Mesendoderm (in vitro differentiated cells): Measurements from ENCODE around the gene SUGCT.
"Not testable (repeated sequence)": the region's sequence is repeated elsewhere in the genome, so short reads cannot be mapped to it uniquely, and the experiment has no call there.

ENCODE experiments used
- DNase-seq: peaks from one replicate; pipeline ENCODE4 v3.0.0; 2013
- H2AK5ac ChIP-seq: 2 replicates; pipeline ENCODE4 v1.6.1; 2013; ENCODE audit warnings: low read length, inconsistent platforms
- H2BK120ac ChIP-seq: 2 replicates; pipeline ENCODE4 v1.6.1; 2013; ENCODE audit warnings: low read depth, mild to moderate bottlenecking, low read length, moderate library complexity, mixed read lengths
- H2BK15ac ChIP-seq: replicated peaks from 2 replicates; pipeline ENCODE4 v1.6.1; 2013; ENCODE audit warnings: low read depth, mild to moderate bottlenecking, moderate library complexity
- H2BK5ac ChIP-seq: 2 replicates; pipeline ENCODE4 v1.6.1; 2013; ENCODE audit warnings: low read length, inconsistent platforms
- H3K18ac ChIP-seq: 2 replicates; pipeline ENCODE4 v1.6.1; 2013; ENCODE audit warnings: mild to moderate bottlenecking, low read length, mixed read lengths
- H3K23ac ChIP-seq: one replicate; pipeline ENCODE4 v1.6.1; 2013; ENCODE audit warnings: low read length
- H3K27ac ChIP-seq: 2 replicates; pipeline ENCODE4 v1.5.1; 2013; ENCODE audit warnings: low read depth, mild to moderate bottlenecking, inconsistent platforms, low read length, moderate library complexity
- H3K27me3 ChIP-seq: 2 replicates; pipeline ENCODE4 v1.6.1; 2013; ENCODE audit warnings: low read length, control low read depth, mild to moderate bottlenecking, inconsistent platforms; ENCODE audit not compliant: insufficient read depth, poor library complexity
- H3K36me3 ChIP-seq: 2 replicates; pipeline ENCODE4 v1.6.1; 2013; ENCODE audit warnings: low read length, inconsistent platforms; ENCODE audit not compliant: control insufficient read depth, insufficient read depth
- H3K4ac ChIP-seq: one replicate; pipeline ENCODE4 v1.6.1; 2013; ENCODE audit warnings: low read depth, mild to moderate bottlenecking, low read length, moderate library complexity
- H3K4me1 ChIP-seq: 2 replicates; pipeline ENCODE4 v1.6.1; 2013; ENCODE audit warnings: low read depth, low read length, inconsistent platforms; ENCODE audit not compliant: control insufficient read depth
- H3K4me2 ChIP-seq: 2 replicates; pipeline ENCODE4 v1.6.1; 2013; ENCODE audit warnings: low read length
- H3K4me3 ChIP-seq: 2 replicates; pipeline ENCODE4 v1.5.1; 2013; ENCODE audit warnings: mild to moderate bottlenecking, low read length
- H3K56ac ChIP-seq: one replicate; pipeline ENCODE4 v1.6.1; 2013; ENCODE audit warnings: low read length
- H3K79me1 ChIP-seq: 2 replicates; pipeline ENCODE4 v1.6.1; 2013; ENCODE audit warnings: low read length, inconsistent platforms
- H3K79me2 ChIP-seq: 2 replicates; pipeline ENCODE4 v1.6.1; 2013; ENCODE audit warnings: mild to moderate bottlenecking, low read length; ENCODE audit not compliant: control insufficient read depth, insufficient read depth
- H3K9ac ChIP-seq: 2 replicates; pipeline ENCODE4 v1.6.1; 2013; ENCODE audit warnings: low read length, inconsistent platforms
- H4K5ac ChIP-seq: one replicate; pipeline ENCODE4 v1.6.1; 2013; ENCODE audit warnings: low read length
- H4K8ac ChIP-seq: one replicate; pipeline ENCODE4 v1.6.1; 2013; ENCODE audit warnings: low read depth, mild to moderate bottlenecking, control low read depth, low read length, moderate library complexity
- WGBS: extraction: QIAGEN DNeasy Blood & Tissue Kit; methylation state at CpG from one replicate; pipeline ENCODE4 v1.1.7; 2013; ENCODE audit warnings: low lambda C conversion rate, missing lambda C conversion rate; ENCODE audit not compliant: insufficient coverage; ENCODE audit errors: extremely low coverage; 5-methylcytosine and 5-hydroxymethylcytosine counted together

The SUGCT gene

DNA sequence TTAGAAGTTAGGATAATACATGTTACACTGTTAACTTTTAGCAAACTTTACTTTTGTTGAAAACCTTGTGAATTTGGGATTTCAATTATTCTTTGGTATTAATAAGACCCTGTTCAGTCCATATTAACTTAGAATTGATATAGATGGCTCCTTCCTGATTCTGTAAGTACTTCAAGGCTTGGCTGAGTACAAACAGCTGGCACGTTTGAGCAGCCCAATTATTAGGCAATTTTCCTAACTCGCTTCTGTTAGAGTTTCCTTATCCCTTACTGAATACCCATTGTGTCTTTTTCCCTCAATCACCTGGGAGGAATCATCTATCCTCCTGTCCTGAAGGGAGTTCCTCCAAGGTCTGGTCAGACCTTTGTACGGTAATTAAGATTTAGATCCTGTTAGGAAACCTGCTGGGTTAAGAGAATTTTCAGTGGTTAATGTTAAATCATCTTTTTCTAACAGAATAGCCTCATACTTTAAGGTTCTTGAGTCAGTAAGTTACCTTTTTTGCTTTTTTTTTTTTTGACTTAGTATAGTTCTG, 10.9 kb downstream of the SUGCT start:
- not testable (repeated sequence) for H3K56ac ChIP-seq, H3K27ac ChIP-seq, H4K8ac ChIP-seq, H3K23ac ChIP-seq, H3K79me1 ChIP-seq, H3K18ac ChIP-seq, H3K4me3 ChIP-seq, H3K4ac ChIP-seq, H3K9ac ChIP-seq, DNase-seq, H2AK5ac ChIP-seq, H3K4me1 ChIP-seq, H3K27me3 ChIP-seq, H4K5ac ChIP-seq, H2BK15ac ChIP-seq, H2BK5ac ChIP-seq, H3K79me2 ChIP-seq, H2BK120ac ChIP-seq, H3K4me2 ChIP-seq, H3K36me3 ChIP-seq
- WGBS: no CpG with 5 or more reads among the region's 3 CpGs

DNA sequence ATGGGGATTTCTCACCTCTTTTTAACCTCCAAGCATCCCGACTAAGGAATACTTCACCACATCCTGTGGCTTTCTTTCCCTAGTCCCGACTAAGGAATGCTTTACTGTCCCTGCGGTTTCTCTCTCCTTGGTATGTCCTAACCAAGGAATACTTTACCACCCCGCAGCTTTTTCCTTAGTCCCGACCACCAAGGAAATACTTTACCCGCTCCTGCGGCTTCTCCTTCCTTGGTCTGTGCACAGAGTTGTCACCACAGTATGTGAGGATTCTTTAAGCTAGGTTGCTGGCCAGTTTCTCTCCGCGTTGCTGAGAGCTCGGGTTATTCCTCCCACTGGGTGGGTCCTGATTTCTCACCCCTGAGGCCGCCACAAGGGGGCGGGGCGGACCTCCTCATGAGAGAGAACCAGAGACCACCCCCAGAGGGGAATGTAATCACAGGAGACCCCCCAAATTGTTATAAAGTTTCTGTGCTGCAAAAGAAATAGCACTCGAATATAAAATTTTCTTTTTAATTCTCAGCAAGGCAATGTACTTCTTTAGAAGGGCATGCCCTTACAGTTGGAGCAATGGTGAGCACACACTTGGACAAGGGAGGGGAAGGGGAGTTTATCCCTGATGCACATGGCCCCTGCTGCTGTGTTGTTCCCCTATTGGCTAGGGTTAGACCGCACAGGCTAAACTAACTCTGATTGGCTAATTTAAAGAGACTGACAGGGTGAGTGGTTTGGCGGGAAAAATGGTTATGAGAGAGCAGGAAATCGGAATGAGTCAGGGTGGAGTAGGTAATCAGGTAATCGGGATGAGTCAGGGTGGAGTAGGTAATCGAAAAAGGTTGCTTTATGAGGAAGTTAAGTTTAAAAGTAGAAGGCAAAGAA, 12.8 kb downstream of the SUGCT start:
- H2AK5ac ChIP-seq: no peak overlapping the region
- no peaks in the 10 kb centered on the region for H3K27me3 ChIP-seq
- H3K9ac ChIP-seq: no peak overlapping the region

GRCh38 chr7:40148247-40148580, 13.4 kb downstream of the SUGCT start:
- H2AK5ac ChIP-seq, H3K4me2 ChIP-seq, H3K9ac ChIP-seq, H3K79me2 ChIP-seq, H3K79me1 ChIP-seq, H3K4me3 ChIP-seq, H3K56ac ChIP-seq, DNase-seq, H4K5ac ChIP-seq, H3K27me3 ChIP-seq, H3K18ac ChIP-seq, H3K23ac ChIP-seq, H3K36me3 ChIP-seq, H3K27ac ChIP-seq, H4K8ac ChIP-seq, H2BK5ac ChIP-seq, H2BK15ac ChIP-seq, H2BK120ac ChIP-seq, H3K4me1 ChIP-seq, H3K4ac ChIP-seq: not testable (repeated sequence)
- no CpG with 5 or more reads among the region's 7 CpGs for WGBS

More for the DNA sequence above, 12.8 kb downstream of the SUGCT start:
- Histone ChIP-seq H3K18ac (no peak overlapping the region), H3K36me3 (no peaks in the 10 kb centered on the region), H3K4me2 (no peak overlapping the region), H3K23ac (no peak overlapping the region), H3K56ac (no peak overlapping the region), H2BK5ac (no peak overlapping the region), H2BK120ac (no peak overlapping the region), H2BK15ac (no peak overlapping the region), H4K5ac (no peak overlapping the region), H4K8ac (no peak overlapping the region), H3K27ac (no peak overlapping the region), H3K79me1 (no peaks in the 10 kb centered on the region), H3K4me3 (no peak overlapping the region), H3K4me1 (no peaks in the 10 kb centered on the region), H3K4ac (no peak overlapping the region), H3K79me2 (no peaks in the 10 kb centered on the region)
- no CpG with 5 or more reads among the region's 19 CpGs for WGBS
- DNase-seq: no peak

GRCh38 chr7:40148671-40149070, 13.9 kb downstream of the SUGCT start:
- H3K79me1 ChIP-seq: no peaks in the 10 kb centered on the region
- H4K8ac ChIP-seq: no peak overlapping the region
- H3K79me2 ChIP-seq: no peaks in the 10 kb centered on the region
- no peak overlapping the region for H2AK5ac ChIP-seq
- H3K27ac ChIP-seq: no peak overlapping the region
- no peak overlapping the region for H3K18ac ChIP-seq
- no CpG with 5 or more reads among the region's 2 CpGs for WGBS
- H2BK120ac ChIP-seq: no peak overlapping the region
- no peak overlapping the region for H4K5ac ChIP-seq
- H3K23ac ChIP-seq: no peak overlapping the region
- no peaks in the 10 kb centered on the region for H3K4me1 ChIP-seq
- H3K36me3 ChIP-seq: no peaks in the 10 kb centered on the region
- H3K56ac ChIP-seq: no peak overlapping the region
- H3K27me3 ChIP-seq: no peaks in the 10 kb centered on the region
- no peak overlapping the region for H3K4ac ChIP-seq
- DNase-seq: no peak
- H3K9ac ChIP-seq: no peak overlapping the region
- no peak overlapping the region for H3K4me3 ChIP-seq
- H3K4me2 ChIP-seq: no peak overlapping the region
- no peak overlapping the region for H2BK5ac ChIP-seq
- no peak overlapping the region for H2BK15ac ChIP-seq

GRCh38 chr7:40151504-40151903, 16.7 kb downstream of the SUGCT start:
- H3K4me1 ChIP-seq: no peaks in the 10 kb centered on the region
- H2BK15ac ChIP-seq: no peak overlapping the region
- no peak for DNase-seq
- H2AK5ac ChIP-seq: no peak overlapping the region
- no peaks in the 10 kb centered on the region for H3K79me1 ChIP-seq
- H3K56ac ChIP-seq: no peak overlapping the region
- no peak overlapping the region for H4K8ac ChIP-seq
- H3K4me3 ChIP-seq: no peak overlapping the region
- H3K27me3 ChIP-seq: no peaks in the 10 kb centered on the region
- no peak overlapping the region for H3K4ac ChIP-seq
- H3K79me2 ChIP-seq: no peaks in the 10 kb centered on the region
- H2BK120ac ChIP-seq: no peak overlapping the region
- no peak overlapping the region for H3K18ac ChIP-seq
- no peak overlapping the region for H3K23ac ChIP-seq
- no peak overlapping the region for H3K4me2 ChIP-seq
- H4K5ac ChIP-seq: no peak overlapping the region
- H2BK5ac ChIP-seq: no peak overlapping the region
- no CpG with 5 or more reads among the region's 1 CpG for WGBS
- H3K36me3 ChIP-seq: no peaks in the 10 kb centered on the region
- H3K27ac ChIP-seq: no peak overlapping the region
- H3K9ac ChIP-seq: no peak overlapping the region

- no peak overlapping the region for H4K8ac ChIP-seq
These were observed 22.2 kb downstream of the SUGCT start for GRCh38 chr7:40156988-40157387.

More at GRCh38 chr7:40156988-40157387, 22.2 kb downstream of the SUGCT start:
- DNase-seq: no peak
- Histone ChIP-seq H3K4me3 (no peak overlapping the region), H3K9ac (no peak overlapping the region), H2BK5ac (no peak overlapping the region), H2BK15ac (no peak overlapping the region), H3K36me3 (no peaks in the 10 kb centered on the region), H3K27ac (no peak overlapping the region), H2AK5ac (no peak overlapping the region), H3K79me2 (no peaks in the 10 kb centered on the region), H3K56ac (no peak overlapping the region), H3K4ac (no peak overlapping the region), H3K23ac (no peak overlapping the region), H4K5ac (no peak overlapping the region), H3K4me2 (no peak overlapping the region), H3K79me1 (no peaks in the 10 kb centered on the region), H3K4me1 (no peaks in the 10 kb centered on the region), H3K18ac (no peak overlapping the region), H2BK120ac (no peak overlapping the region), H3K27me3 (no peaks in the 10 kb centered on the region)
- WGBS: no CpG with 5 or more reads among the region's 4 CpGs
